B cell (primary cell): ENCODE data around the gene TBC1D17.

Experiments used
- EZH2 ChIP-seq: IDR thresholded peaks from 2 replicates; pipeline ENCODE4 v1.6.1; 2012; ENCODE audit warnings: borderline replicate concordance, low read depth, mild to moderate bottlenecking, moderate library complexity, low read length; ENCODE audit not compliant: insufficient read depth, poor library complexity, severe bottlenecking
- TF ChIP-seq, protein P1 (sequence below): fragments of 200-600 bp; IDR thresholded peaks from one replicate; pipeline ENCODE4 v1.8.0; 2022; ENCODE audit warnings: antibody characterized with exemption, mild to moderate bottlenecking

DNA sequence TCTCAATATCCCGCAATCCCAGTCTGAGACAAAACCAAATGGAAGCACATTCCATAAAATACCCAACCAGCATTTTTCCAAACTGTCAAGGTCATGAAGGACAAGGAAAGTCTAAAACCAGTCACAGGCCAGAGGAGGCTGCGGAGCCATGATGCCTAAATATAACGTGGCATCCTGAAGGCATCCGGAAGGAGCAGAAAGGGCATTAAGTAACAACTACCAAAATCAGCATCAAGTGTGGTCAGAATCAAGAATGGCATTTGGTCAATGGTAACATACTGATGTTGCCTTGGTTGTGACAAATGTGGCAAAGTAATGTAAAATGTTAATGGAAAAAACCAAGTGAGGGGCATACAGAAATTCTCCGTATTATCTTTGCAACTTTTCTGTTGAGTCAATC is 48.0 kb downstream of the TBC1D17 start:
- TF ChIP-seq, protein P1, sequence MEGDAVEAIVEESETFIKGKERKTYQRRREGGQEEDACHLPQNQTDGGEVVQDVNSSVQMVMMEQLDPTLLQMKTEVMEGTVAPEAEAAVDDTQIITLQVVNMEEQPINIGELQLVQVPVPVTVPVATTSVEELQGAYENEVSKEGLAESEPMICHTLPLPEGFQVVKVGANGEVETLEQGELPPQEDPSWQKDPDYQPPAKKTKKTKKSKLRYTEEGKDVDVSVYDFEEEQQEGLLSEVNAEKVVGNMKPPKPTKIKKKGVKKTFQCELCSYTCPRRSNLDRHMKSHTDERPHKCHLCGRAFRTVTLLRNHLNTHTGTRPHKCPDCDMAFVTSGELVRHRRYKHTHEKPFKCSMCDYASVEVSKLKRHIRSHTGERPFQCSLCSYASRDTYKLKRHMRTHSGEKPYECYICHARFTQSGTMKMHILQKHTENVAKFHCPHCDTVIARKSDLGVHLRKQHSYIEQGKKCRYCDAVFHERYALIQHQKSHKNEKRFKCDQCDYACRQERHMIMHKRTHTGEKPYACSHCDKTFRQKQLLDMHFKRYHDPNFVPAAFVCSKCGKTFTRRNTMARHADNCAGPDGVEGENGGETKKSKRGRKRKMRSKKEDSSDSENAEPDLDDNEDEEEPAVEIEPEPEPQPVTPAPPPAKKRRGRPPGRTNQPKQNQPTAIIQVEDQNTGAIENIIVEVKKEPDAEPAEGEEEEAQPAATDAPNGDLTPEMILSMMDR: no peak
- TF ChIP-seq EZH2: no peak
